Esophagus muscularis mucosa (tissue), 3 donors: ENCODE results near the gene CTU2.

Experiments
- POLR2A ChIP-seq: fragments of 450-650 bp; IDR thresholded peaks from one replicate; pipeline ENCODE4 v1.6.1; 2017; ENCODE audit warnings: antibody characterized with exemption, moderate library complexity, mild to moderate bottlenecking, low read depth
- TF ChIP-seq, protein P1 (sequence below), 3 experiments: fragments of 200-600 bp in 2 of 3; fragments of 450-650 bp in 1 of 3; sonication (generic) in 2 of 3; IDR thresholded peaks; one replicate each; pipeline ENCODE4 v1.5.1; 2017 to 2019; ENCODE audit warnings: antibody characterized with exemption in 3 of 3, mild to moderate bottlenecking in 2 of 3, moderate library complexity in 1 of 3

- TF ChIP-seq, protein P1, sequence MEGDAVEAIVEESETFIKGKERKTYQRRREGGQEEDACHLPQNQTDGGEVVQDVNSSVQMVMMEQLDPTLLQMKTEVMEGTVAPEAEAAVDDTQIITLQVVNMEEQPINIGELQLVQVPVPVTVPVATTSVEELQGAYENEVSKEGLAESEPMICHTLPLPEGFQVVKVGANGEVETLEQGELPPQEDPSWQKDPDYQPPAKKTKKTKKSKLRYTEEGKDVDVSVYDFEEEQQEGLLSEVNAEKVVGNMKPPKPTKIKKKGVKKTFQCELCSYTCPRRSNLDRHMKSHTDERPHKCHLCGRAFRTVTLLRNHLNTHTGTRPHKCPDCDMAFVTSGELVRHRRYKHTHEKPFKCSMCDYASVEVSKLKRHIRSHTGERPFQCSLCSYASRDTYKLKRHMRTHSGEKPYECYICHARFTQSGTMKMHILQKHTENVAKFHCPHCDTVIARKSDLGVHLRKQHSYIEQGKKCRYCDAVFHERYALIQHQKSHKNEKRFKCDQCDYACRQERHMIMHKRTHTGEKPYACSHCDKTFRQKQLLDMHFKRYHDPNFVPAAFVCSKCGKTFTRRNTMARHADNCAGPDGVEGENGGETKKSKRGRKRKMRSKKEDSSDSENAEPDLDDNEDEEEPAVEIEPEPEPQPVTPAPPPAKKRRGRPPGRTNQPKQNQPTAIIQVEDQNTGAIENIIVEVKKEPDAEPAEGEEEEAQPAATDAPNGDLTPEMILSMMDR (IDR thresholded peaks at IDR 0.05), result no peak
- no peak for TF ChIP-seq POLR2A
Observed at GRCh38 chr16:88764080-88764479, 57.8 kb downstream of the CTU2 start.
